Peyer's patch (tissue), 4 donors: ENCODE data around the gene FUT4.
A peak's percentile ranks its signal among the peaks of the same experiment; 100 is the strongest.

Experiments used
- POLR2A ChIP-seq, 2 donors: fragments of 450-650 bp; IDR thresholded peaks; one replicate each; pipeline ENCODE4 v1.5.1; 2017; ENCODE audit warnings: antibody characterized with exemption in 2 of 2, mild to moderate bottlenecking in 2 of 2, moderate library complexity in 2 of 2
- TF ChIP-seq, protein P1 (sequence below), 6 experiments: fragments of 450-650 bp in 4 of 6; fragments of 200-600 bp in 2 of 6; sonication (generic) in 1 of 6; IDR thresholded peaks; one replicate each; pipeline ENCODE4 v1.5.1; 2017 to 2019; ENCODE audit warnings: antibody characterized with exemption in 6 of 6, mild to moderate bottlenecking in 3 of 6, moderate library complexity in 1 of 6

DNA sequence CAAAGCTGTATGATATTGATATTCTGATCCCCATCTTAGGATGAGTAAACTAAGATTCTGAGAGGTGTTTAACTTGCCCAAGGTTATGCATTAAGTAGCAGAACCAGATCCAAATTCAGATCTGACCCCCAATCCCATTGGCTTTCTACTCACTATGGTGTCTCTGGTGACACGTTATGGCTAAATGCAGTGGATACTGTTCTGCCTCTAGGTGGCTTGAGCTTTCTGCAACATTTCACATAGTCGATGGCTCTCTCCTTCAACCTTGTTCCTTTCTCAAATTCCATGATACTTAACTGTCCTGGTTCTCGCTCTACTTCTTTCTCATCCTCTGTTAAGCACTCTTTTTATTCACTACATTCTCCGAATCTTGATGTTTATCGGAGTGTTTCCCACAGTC is 22.0 kb upstream of the FUT4 start:
- TF ChIP-seq POLR2A (IDR thresholded peaks at IDR 0.05): no peak
- TF ChIP-seq, protein P1, sequence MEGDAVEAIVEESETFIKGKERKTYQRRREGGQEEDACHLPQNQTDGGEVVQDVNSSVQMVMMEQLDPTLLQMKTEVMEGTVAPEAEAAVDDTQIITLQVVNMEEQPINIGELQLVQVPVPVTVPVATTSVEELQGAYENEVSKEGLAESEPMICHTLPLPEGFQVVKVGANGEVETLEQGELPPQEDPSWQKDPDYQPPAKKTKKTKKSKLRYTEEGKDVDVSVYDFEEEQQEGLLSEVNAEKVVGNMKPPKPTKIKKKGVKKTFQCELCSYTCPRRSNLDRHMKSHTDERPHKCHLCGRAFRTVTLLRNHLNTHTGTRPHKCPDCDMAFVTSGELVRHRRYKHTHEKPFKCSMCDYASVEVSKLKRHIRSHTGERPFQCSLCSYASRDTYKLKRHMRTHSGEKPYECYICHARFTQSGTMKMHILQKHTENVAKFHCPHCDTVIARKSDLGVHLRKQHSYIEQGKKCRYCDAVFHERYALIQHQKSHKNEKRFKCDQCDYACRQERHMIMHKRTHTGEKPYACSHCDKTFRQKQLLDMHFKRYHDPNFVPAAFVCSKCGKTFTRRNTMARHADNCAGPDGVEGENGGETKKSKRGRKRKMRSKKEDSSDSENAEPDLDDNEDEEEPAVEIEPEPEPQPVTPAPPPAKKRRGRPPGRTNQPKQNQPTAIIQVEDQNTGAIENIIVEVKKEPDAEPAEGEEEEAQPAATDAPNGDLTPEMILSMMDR (IDR thresholded peaks at IDR 0.05): peak in 4 of 6 experiments; percentile 20 to 69 (median 65)
